Prostate gland (tissue), 2 donors: ENCODE measurements around the gene H6PD.

Source experiments
- POLR2AphosphoS5 ChIP-seq: sonication (generic); formaldehyde crosslinking; IDR thresholded peaks from one replicate; pipeline ENCODE4 v1.6.1; 2017; ENCODE audit warnings: antibody characterized with exemption
- TF ChIP-seq, protein P1 (sequence below), 4 experiments: fragments of 200-600 bp in 2 of 4; fragments of 450-650 bp in 2 of 4; sonication (generic) in 2 of 4; IDR thresholded peaks; 1 replicate in 3 of 4; 2 replicates in 1 of 4; pipeline ENCODE4 v1.5.1; 2016 to 2019; ENCODE audit warnings: antibody characterized with exemption in 4 of 4, mild to moderate bottlenecking in 2 of 4, moderate library complexity in 2 of 4

DNA sequence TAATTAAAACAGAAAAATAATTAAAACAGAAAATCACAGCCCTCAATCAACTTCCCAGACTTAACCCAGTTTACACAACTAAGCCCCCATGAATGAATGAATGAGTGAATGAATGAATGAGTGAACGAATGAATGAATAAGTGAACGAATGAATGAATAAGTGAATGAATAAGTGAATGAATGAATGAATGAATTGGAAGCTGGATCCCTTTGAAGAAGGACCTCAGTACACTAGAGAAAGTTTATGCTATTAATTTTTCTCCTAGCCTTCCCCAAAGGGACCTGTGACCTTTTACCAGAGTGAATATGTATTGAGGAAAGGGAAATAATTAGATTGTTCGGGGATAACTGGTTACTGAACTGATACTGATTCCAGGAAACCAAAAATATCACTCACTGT, 63.7 kb downstream of the H6PD start:
- TF ChIP-seq, protein P1, sequence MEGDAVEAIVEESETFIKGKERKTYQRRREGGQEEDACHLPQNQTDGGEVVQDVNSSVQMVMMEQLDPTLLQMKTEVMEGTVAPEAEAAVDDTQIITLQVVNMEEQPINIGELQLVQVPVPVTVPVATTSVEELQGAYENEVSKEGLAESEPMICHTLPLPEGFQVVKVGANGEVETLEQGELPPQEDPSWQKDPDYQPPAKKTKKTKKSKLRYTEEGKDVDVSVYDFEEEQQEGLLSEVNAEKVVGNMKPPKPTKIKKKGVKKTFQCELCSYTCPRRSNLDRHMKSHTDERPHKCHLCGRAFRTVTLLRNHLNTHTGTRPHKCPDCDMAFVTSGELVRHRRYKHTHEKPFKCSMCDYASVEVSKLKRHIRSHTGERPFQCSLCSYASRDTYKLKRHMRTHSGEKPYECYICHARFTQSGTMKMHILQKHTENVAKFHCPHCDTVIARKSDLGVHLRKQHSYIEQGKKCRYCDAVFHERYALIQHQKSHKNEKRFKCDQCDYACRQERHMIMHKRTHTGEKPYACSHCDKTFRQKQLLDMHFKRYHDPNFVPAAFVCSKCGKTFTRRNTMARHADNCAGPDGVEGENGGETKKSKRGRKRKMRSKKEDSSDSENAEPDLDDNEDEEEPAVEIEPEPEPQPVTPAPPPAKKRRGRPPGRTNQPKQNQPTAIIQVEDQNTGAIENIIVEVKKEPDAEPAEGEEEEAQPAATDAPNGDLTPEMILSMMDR (IDR thresholded peaks at IDR 0.05): no peak
- TF ChIP-seq POLR2AphosphoS5: no peak
